Sigmoid colon (tissue), 4 donors: ENCODE results near the gene LRRFIP1.

Source experiments
- EP300 ChIP-seq, 4 donors: sonication (generic); formaldehyde crosslinking; IDR thresholded peaks; one replicate each; pipeline ENCODE4 v1.6.1; 2017; ENCODE audit warnings: antibody characterized with exemption in 4 of 4
- POLR2A ChIP-seq, 2 donors: fragments of 450-650 bp; IDR thresholded peaks; one replicate each; pipeline ENCODE4 v1.6.1; 2016; ENCODE audit warnings: antibody characterized with exemption in 2 of 2, mild to moderate bottlenecking in 2 of 2, moderate library complexity in 2 of 2
- POLR2AphosphoS5 ChIP-seq, 4 donors: sonication (generic); formaldehyde crosslinking; IDR thresholded peaks; one replicate each; pipeline ENCODE4 v1.6.1; 2017; ENCODE audit warnings: antibody characterized with exemption in 4 of 4
- TF ChIP-seq, protein P1 (sequence below), 4 experiments: fragments of 450-650 bp in 3 of 4; fragments of 200-600 bp in 1 of 4; IDR thresholded peaks; one replicate each; pipeline ENCODE4 v1.5.1; 2016 to 2019; ENCODE audit warnings: antibody characterized with exemption in 4 of 4, mild to moderate bottlenecking in 3 of 4, moderate library complexity in 2 of 4

- TF ChIP-seq POLR2AphosphoS5 (IDR thresholded peaks at IDR 0.05) = no peak
- TF ChIP-seq, protein P1, sequence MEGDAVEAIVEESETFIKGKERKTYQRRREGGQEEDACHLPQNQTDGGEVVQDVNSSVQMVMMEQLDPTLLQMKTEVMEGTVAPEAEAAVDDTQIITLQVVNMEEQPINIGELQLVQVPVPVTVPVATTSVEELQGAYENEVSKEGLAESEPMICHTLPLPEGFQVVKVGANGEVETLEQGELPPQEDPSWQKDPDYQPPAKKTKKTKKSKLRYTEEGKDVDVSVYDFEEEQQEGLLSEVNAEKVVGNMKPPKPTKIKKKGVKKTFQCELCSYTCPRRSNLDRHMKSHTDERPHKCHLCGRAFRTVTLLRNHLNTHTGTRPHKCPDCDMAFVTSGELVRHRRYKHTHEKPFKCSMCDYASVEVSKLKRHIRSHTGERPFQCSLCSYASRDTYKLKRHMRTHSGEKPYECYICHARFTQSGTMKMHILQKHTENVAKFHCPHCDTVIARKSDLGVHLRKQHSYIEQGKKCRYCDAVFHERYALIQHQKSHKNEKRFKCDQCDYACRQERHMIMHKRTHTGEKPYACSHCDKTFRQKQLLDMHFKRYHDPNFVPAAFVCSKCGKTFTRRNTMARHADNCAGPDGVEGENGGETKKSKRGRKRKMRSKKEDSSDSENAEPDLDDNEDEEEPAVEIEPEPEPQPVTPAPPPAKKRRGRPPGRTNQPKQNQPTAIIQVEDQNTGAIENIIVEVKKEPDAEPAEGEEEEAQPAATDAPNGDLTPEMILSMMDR (IDR thresholded peaks at IDR 0.05) = no peak
- no peak for TF ChIP-seq POLR2A (IDR thresholded peaks at IDR 0.05)
- TF ChIP-seq EP300 (IDR thresholded peaks at IDR 0.05) = no peak
Observed at GRCh38 chr2:237615631-237616249, 11.6 kb upstream of the LRRFIP1 start.
